Neural cell (in vitro differentiated cells): Measurements from ENCODE around the gene MOB3B. TPM values are rescaled to one million over a fixed set of nuclear protein-coding genes. Genes with fewer than 3 reads are reported as not detected.

ENCODE experiments used
- H2AFZ ChIP-seq: fragments of 200-600, 300-800 bp; sonication (generic), shearing (Covaris generic); 2 replicates; pipeline ENCODE4 v1.6.0; 2014; ENCODE audit warnings: low read depth, mild to moderate bottlenecking, antibody characterized with exemption, low read length, moderate library complexity
- H3F3A ChIP-seq: fragments of 200-600 bp; shearing (Covaris generic); 2 replicates; pipeline ENCODE4 v1.6.1; 2016; ENCODE audit warnings: mild to moderate bottlenecking, moderate library complexity, mixed read lengths, antibody characterized with exemption, low read length; ENCODE audit not compliant: insufficient read depth, poor library complexity, severe bottlenecking
- H3K27ac ChIP-seq: fragments of 200-600, 300-800 bp; sonication (generic), shearing (Covaris generic); 2 replicates; pipeline ENCODE4 v1.5.1; 2014; ENCODE audit warnings: mild to moderate bottlenecking, low read length, moderate library complexity
- H3K27me3 ChIP-seq: fragments of 300-800, 200-600 bp; sonication (generic), shearing (Covaris generic); 2 replicates; pipeline ENCODE4 v1.6.0; 2014; ENCODE audit warnings: mild to moderate bottlenecking, low read depth, low read length, moderate library complexity; ENCODE audit not compliant: insufficient read depth
- H3K36me3 ChIP-seq: fragments of 300-800, 200-600 bp; sonication (generic), shearing (Covaris generic); 2 replicates; pipeline ENCODE4 v1.5.1; 2014; ENCODE audit warnings: mild to moderate bottlenecking, antibody characterized with exemption, low read length, moderate library complexity; ENCODE audit not compliant: insufficient read depth
- H3K4me2 ChIP-seq: fragments of 300-800, 200-600 bp; sonication (generic), shearing (Covaris generic); 2 replicates; pipeline ENCODE4 v1.6.0; 2014; ENCODE audit warnings: mild to moderate bottlenecking, low read length
- H3K4me3 ChIP-seq: fragments of 300-800, 200-600 bp; sonication (generic), shearing (Covaris generic); 2 replicates; pipeline ENCODE4 v1.5.1; 2014; ENCODE audit warnings: mild to moderate bottlenecking, low read length, moderate library complexity
- H3K79me2 ChIP-seq: fragments of 200-600 bp; shearing (Covaris generic); replicated peaks from 2 replicates; pipeline ENCODE4 v1.6.0; 2014; ENCODE audit warnings: mild to moderate bottlenecking, low read length, moderate library complexity; ENCODE audit not compliant: insufficient read depth
- H3K9ac ChIP-seq: fragments of 300-800, 200-600 bp; sonication (generic), shearing (Covaris generic); 2 replicates; pipeline ENCODE4 v1.6.1; 2016; ENCODE audit warnings: mild to moderate bottlenecking, low read length, mixed read lengths
- H3K9me2 ChIP-seq: fragments of 200-600 bp; shearing (Covaris generic); 2 replicates; pipeline ENCODE4 v1.6.1; 2016; ENCODE audit warnings: mild to moderate bottlenecking, low read length, mixed read lengths; ENCODE audit not compliant: insufficient read depth
- H3K9me3 ChIP-seq: fragments of 200-600, 300-800 bp; sonication (generic), shearing (Covaris generic); 2 replicates; pipeline ENCODE4 v1.6.1; 2016; ENCODE audit warnings: mild to moderate bottlenecking, mixed run types, low read length, moderate library complexity, mixed read lengths
- H4K20me1 ChIP-seq: fragments of 200-600 bp; shearing (Covaris generic); 2 replicates; pipeline ENCODE4 v1.6.1; 2016; ENCODE audit warnings: mild to moderate bottlenecking, mixed run types; ENCODE audit not compliant: insufficient read depth
- EP300 ChIP-seq: fragments of 450-650 bp; conservative IDR thresholded peaks from 2 replicates; pipeline ENCODE4 v1.6.1; 2014; ENCODE audit warnings: antibody characterized with exemption, mild to moderate bottlenecking, moderate library complexity; ENCODE audit not compliant: poor library complexity, severe bottlenecking
- EZH2 ChIP-seq: fragments of 200-600, 300-800 bp; shearing (Covaris generic), sonication (generic); IDR thresholded peaks from 2 replicates; pipeline ENCODE4 v1.6.1; 2014; ENCODE audit warnings: antibody characterized with exemption, low read length, borderline replicate concordance, mild to moderate bottlenecking; ENCODE audit not compliant: insufficient read depth, poor library complexity, severe bottlenecking
- MXI1 ChIP-seq: fragments of 450-650 bp; conservative IDR thresholded peaks from 2 replicates; pipeline ENCODE4 v1.6.1; 2014; ENCODE audit warnings: antibody characterized with exemption, mild to moderate bottlenecking; ENCODE audit not compliant: poor library complexity, severe bottlenecking
- POLR2AphosphoS5 ChIP-seq: IDR thresholded peaks from 2 replicates; pipeline ENCODE4 v1.6.1; 2012
- RAD21 ChIP-seq: fragments of 450-650 bp; conservative IDR thresholded peaks from 2 replicates; pipeline ENCODE4 v1.6.1; 2014; ENCODE audit warnings: antibody characterized with exemption, mild to moderate bottlenecking, moderate library complexity
- SMC3 ChIP-seq: fragments of 450-650 bp; conservative IDR thresholded peaks from 2 replicates; pipeline ENCODE4 v1.6.1; 2014; ENCODE audit warnings: antibody characterized with exemption, mild to moderate bottlenecking, moderate library complexity; ENCODE audit not compliant: poor library complexity
- TAF1 ChIP-seq: IDR thresholded peaks from 2 replicates; pipeline ENCODE4 v1.6.1; 2012; ENCODE audit warnings: low read depth
- polyA plus RNA-seq: library from polyadenylated mRNA; depleted of rRNA; stranded (reverse); fragments of >200 nt; gene quantifications from 2 replicates; pipeline ENCODE4 v1.2.3, GENCODE V29; 2014
- TF ChIP-seq, protein P1 (sequence below): fragments of 450-650 bp; IDR thresholded peaks from 2 replicates; pipeline ENCODE4 v1.5.1; 2014; ENCODE audit warnings: antibody characterized with exemption, mild to moderate bottlenecking, moderate library complexity; ENCODE audit not compliant: poor library complexity, severe bottlenecking
- TF ChIP-seq, protein P2 (sequence below): IDR thresholded peaks from 2 replicates; pipeline ENCODE4 v1.6.1; 2012; ENCODE audit warnings: borderline replicate concordance

Gene MOB3B
- polyA plus RNA-seq, 1 donor from 2014 or later, result 1.8 TPM

DNA sequence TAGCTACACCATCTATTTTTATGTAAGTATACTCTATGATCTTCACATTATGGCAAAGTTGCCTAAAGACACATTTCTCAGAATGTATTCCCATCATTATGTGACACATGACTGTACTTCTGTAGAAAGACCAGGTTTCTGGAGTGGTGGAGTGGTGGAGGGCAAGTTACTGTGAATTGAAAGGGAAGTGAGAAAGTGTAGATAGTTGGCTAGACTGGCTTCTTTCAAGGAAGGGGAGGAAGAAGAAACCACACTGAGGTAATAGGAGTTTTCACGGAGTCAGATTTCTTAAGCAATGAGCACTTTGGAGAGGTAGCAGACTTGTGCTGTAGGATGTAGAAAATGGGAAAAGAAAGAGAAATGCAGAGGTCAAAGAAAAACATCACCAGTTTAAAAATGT lies 181.7 kb downstream of the MOB3B start:
- Histone ChIP-seq H3K4me3 (no peak overlapping the region), H3K4me2 (no peak overlapping the region), H3K79me2 (peaks cover 3% of the 10 kb centered on the region), H3K9me3 (no peaks in the 10 kb centered on the region), H4K20me1 (no peaks in the 10 kb centered on the region), H3K27ac (no peak overlapping the region), H3K9me2 (no peaks in the 10 kb centered on the region), H3F3A (no peaks in the 10 kb centered on the region), H2AFZ (no peak overlapping the region), H3K36me3 (no peaks in the 10 kb centered on the region), H3K9ac (no peak overlapping the region), H3K27me3 (no peaks in the 10 kb centered on the region)
- TF ChIP-seq RAD21 (no peak), TAF1 (no peak), POLR2AphosphoS5 (no peak), EP300 (no peak), SMC3 (no peak), MXI1 (no peak), EZH2 (no peak)
- TF ChIP-seq, protein P1, sequence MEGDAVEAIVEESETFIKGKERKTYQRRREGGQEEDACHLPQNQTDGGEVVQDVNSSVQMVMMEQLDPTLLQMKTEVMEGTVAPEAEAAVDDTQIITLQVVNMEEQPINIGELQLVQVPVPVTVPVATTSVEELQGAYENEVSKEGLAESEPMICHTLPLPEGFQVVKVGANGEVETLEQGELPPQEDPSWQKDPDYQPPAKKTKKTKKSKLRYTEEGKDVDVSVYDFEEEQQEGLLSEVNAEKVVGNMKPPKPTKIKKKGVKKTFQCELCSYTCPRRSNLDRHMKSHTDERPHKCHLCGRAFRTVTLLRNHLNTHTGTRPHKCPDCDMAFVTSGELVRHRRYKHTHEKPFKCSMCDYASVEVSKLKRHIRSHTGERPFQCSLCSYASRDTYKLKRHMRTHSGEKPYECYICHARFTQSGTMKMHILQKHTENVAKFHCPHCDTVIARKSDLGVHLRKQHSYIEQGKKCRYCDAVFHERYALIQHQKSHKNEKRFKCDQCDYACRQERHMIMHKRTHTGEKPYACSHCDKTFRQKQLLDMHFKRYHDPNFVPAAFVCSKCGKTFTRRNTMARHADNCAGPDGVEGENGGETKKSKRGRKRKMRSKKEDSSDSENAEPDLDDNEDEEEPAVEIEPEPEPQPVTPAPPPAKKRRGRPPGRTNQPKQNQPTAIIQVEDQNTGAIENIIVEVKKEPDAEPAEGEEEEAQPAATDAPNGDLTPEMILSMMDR, result no peak
- TF ChIP-seq, protein P2, sequence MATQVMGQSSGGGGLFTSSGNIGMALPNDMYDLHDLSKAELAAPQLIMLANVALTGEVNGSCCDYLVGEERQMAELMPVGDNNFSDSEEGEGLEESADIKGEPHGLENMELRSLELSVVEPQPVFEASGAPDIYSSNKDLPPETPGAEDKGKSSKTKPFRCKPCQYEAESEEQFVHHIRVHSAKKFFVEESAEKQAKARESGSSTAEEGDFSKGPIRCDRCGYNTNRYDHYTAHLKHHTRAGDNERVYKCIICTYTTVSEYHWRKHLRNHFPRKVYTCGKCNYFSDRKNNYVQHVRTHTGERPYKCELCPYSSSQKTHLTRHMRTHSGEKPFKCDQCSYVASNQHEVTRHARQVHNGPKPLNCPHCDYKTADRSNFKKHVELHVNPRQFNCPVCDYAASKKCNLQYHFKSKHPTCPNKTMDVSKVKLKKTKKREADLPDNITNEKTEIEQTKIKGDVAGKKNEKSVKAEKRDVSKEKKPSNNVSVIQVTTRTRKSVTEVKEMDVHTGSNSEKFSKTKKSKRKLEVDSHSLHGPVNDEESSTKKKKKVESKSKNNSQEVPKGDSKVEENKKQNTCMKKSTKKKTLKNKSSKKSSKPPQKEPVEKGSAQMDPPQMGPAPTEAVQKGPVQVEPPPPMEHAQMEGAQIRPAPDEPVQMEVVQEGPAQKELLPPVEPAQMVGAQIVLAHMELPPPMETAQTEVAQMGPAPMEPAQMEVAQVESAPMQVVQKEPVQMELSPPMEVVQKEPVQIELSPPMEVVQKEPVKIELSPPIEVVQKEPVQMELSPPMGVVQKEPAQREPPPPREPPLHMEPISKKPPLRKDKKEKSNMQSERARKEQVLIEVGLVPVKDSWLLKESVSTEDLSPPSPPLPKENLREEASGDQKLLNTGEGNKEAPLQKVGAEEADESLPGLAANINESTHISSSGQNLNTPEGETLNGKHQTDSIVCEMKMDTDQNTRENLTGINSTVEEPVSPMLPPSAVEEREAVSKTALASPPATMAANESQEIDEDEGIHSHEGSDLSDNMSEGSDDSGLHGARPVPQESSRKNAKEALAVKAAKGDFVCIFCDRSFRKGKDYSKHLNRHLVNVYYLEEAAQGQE, result no peak

DNA sequence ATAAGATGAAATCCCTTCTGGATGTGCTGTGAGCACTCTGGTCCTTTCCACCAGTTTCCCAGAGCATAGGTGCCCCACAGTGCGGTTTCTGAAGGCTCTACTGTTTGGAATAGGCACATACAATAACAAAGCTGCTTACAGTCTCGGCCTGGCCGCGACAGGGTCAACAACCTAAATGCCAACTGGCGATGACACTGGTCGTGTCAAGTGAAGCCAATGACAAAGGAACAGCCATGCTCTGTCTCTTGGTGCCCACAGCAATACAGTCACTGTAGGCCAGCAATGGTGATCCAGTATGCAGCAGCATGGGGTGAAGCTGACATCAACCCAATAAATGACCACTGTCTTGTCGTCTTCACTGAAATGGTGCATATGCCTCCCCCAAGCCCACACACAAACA lies 184.8 kb downstream of the MOB3B start:
- Histone ChIP-seq H3F3A (no peaks in the 10 kb centered on the region), H3K27me3 (no peaks in the 10 kb centered on the region), H4K20me1 (no peaks in the 10 kb centered on the region), H3K27ac (no peak overlapping the region), H2AFZ (no peak overlapping the region), H3K4me3 (no peak overlapping the region), H3K36me3 (no peaks in the 10 kb centered on the region), H3K79me2 (peaks cover 3% of the 10 kb centered on the region), H3K9me3 (no peaks in the 10 kb centered on the region), H3K9ac (no peak overlapping the region), H3K9me2 (no peaks in the 10 kb centered on the region), H3K4me2 (no peak overlapping the region)
- TF ChIP-seq, protein P2, result no peak
- no peak for TF ChIP-seq RAD21
- TF ChIP-seq POLR2AphosphoS5, result no peak
- TF ChIP-seq SMC3, result no peak
- no peak for TF ChIP-seq TAF1
- no peak for TF ChIP-seq EZH2
- TF ChIP-seq, protein P1, result no peak
- TF ChIP-seq MXI1, result no peak
- TF ChIP-seq EP300, result no peak
